ENCODE measurements around the gene MSANTD1. TPM values are rescaled to one million over a fixed set of nuclear protein-coding genes. Genes with fewer than 3 reads are reported as not detected.

MSANTD1 gene
- polyA plus RNA-seq, 1 of the 3 experiments (the other 2 are of a cell fraction): 0.15 TPM

DNA sequence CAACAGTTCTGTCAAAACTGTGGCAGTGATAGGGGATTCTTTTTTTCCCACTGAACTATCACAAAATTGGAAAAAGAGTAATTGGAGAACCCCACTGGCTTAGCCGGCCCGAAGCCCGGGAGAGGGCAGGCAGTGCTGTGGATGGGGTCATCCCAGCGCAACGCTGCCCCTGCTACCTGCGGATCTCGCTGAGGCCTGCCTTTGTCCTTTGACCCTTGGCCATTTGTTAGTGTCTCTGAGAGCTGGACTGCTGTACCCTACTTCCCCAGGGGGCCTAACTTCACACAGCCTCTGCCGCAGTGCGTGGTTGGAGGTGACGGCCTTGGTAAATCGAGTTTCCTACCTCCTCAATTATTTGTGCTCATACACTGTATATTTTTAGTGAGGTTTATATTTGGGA lies 43.0 kb upstream of the MSANTD1 start:
- H2AFZ ChIP-seq (ENCODE audit: low read depth): no peak overlapping the region
- H3K4me2 ChIP-seq: no peak overlapping the region
- H3F3A ChIP-seq (replicated peaks; ENCODE audit: insufficient read depth): no peaks in the 10 kb centered on the region
- DNase-seq: no peak
- POLR2A ChIA-PET: no interaction called here
- 96% methylated on average over 11 of the region's 11 CpGs for WGBS (ENCODE audit: low lambda C conversion rate)
- H3K4me1 ChIP-seq (ENCODE audit: control insufficient read depth in 1 of 2, insufficient read depth in 2 of 2, low read depth in 1 of 2, low read length in 1 of 2): peaks cover 0 to 9% of the 10 kb centered on the region in 2 experiments; a peak in 2 of 4 replicates
- CTCF ChIA-PET: no interaction called here
- H3K4me3 ChIP-seq (ENCODE audit: low read depth in 2 of 2, low read length in 1 of 2): no peak overlapping the region
- no peak overlapping the region for H3K27ac ChIP-seq (ENCODE audit: low read depth in 2 of 2, low read length in 1 of 2)
- H3K9me3 ChIP-seq: no peaks in the 10 kb centered on the region
- no peaks in the 10 kb centered on the region for H3K79me2 ChIP-seq (ENCODE audit: insufficient read depth)
- no peaks in the 10 kb centered on the region for H3K27me3 ChIP-seq (ENCODE audit: insufficient read depth)
- H4K20me1 ChIP-seq (ENCODE audit: insufficient read depth): no peaks in the 10 kb centered on the region
- no peak for TF ChIP-seq FOSL2 (IDR thresholded peaks at IDR 0.05; ENCODE audit: borderline replicate concordance, low read depth)
- no peak for TF ChIP-seq ZBTB33 (IDR thresholded peaks at IDR 0.05; ENCODE audit: borderline replicate concordance, low read depth)
- TF ChIP-seq NRF1 (IDR thresholded peaks at IDR 0.05; ENCODE audit: low read depth, low read length): no peak
- no peak for TF ChIP-seq MAX (IDR thresholded peaks at IDR 0.05; ENCODE audit: low read depth)
- no peak for TF ChIP-seq ELF1 (IDR thresholded peaks at IDR 0.05)
- no peak for TF ChIP-seq CHD2 (IDR thresholded peaks at IDR 0.05; ENCODE audit: low read length, partially characterized antibody)
- TF ChIP-seq, protein P1, sequence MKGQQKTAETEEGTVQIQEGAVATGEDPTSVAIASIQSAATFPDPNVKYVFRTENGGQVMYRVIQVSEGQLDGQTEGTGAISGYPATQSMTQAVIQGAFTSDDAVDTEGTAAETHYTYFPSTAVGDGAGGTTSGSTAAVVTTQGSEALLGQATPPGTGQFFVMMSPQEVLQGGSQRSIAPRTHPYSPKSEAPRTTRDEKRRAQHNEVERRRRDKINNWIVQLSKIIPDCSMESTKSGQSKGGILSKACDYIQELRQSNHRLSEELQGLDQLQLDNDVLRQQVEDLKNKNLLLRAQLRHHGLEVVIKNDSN (IDR thresholded peaks at IDR 0.05; ENCODE audit: borderline replicate concordance, low read depth): no peak
- TF ChIP-seq MEF2A (IDR thresholded peaks at IDR 0.05; ENCODE audit: borderline replicate concordance, low read depth): no peak
- TF ChIP-seq FOXM1 (IDR thresholded peaks at IDR 0.05; ENCODE audit: low read depth): no peak
- no peak for TF ChIP-seq RCOR1 (IDR thresholded peaks at IDR 0.05; ENCODE audit: low read length)
- no peak for TF ChIP-seq FOXJ3 (CRISPR knock-in tag; IDR thresholded peaks at IDR 0.05)
- no peak for TF ChIP-seq SIN3A (IDR thresholded peaks at IDR 0.05; ENCODE audit: borderline replicate concordance, low read depth, low read length)
- TF ChIP-seq, protein P2, sequence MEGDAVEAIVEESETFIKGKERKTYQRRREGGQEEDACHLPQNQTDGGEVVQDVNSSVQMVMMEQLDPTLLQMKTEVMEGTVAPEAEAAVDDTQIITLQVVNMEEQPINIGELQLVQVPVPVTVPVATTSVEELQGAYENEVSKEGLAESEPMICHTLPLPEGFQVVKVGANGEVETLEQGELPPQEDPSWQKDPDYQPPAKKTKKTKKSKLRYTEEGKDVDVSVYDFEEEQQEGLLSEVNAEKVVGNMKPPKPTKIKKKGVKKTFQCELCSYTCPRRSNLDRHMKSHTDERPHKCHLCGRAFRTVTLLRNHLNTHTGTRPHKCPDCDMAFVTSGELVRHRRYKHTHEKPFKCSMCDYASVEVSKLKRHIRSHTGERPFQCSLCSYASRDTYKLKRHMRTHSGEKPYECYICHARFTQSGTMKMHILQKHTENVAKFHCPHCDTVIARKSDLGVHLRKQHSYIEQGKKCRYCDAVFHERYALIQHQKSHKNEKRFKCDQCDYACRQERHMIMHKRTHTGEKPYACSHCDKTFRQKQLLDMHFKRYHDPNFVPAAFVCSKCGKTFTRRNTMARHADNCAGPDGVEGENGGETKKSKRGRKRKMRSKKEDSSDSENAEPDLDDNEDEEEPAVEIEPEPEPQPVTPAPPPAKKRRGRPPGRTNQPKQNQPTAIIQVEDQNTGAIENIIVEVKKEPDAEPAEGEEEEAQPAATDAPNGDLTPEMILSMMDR (IDR thresholded peaks at IDR 0.05): no peak
- TF ChIP-seq RFX5 (IDR thresholded peaks at IDR 0.05; ENCODE audit: low read length): no peak
- no peak for TF ChIP-seq TAF1 (IDR thresholded peaks at IDR 0.05; ENCODE audit: borderline replicate concordance, low read depth, low read length)
- no peak for TF ChIP-seq NFIC (IDR thresholded peaks at IDR 0.05; ENCODE audit: borderline replicate concordance)
- no peak for TF ChIP-seq EZH2phosphoT487 (IDR thresholded peaks at IDR 0.05; ENCODE audit: borderline replicate concordance, low read depth)
- TF ChIP-seq, protein P3, sequence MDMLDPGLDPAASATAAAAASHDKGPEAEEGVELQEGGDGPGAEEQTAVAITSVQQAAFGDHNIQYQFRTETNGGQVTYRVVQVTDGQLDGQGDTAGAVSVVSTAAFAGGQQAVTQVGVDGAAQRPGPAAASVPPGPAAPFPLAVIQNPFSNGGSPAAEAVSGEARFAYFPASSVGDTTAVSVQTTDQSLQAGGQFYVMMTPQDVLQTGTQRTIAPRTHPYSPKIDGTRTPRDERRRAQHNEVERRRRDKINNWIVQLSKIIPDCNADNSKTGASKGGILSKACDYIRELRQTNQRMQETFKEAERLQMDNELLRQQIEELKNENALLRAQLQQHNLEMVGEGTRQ (IDR thresholded peaks at IDR 0.05; ENCODE audit: borderline replicate concordance, low read depth, low read length): no peak
- no peak for TF ChIP-seq RAD21 (IDR thresholded peaks at IDR 0.05; ENCODE audit: low read length)
- H3K36me3 ChIP-seq (replicated peaks in 1 of 2; ENCODE audit: control insufficient read depth in 1 of 2, insufficient read depth in 2 of 2, low read length in 1 of 2): peaks cover 38 to 58% of the 10 kb centered on the region in 2 experiments
- H3K9ac ChIP-seq: no peak overlapping the region
- H3K9me2 ChIP-seq: no peaks in the 10 kb centered on the region
